Smooth muscle cell (in vitro differentiated cells): ENCODE measurements around the gene C4orf46. TPM values are rescaled to one million over a fixed set of nuclear protein-coding genes. Genes with fewer than 3 reads are reported as not detected.
"Not testable (repeated sequence)": the region's sequence is repeated elsewhere in the genome, so short reads cannot be mapped to it uniquely, and the experiment has no call there.

ENCODE experiments used
- DNase-seq: peaks from one replicate; lab custom pipeline; 2025; ENCODE audit not compliant: unreplicated experiment; lab: John Stamatoyannopoulos, UW
- H2AFZ ChIP-seq: fragments of 200-600 bp; sonication (generic); 2 replicates; pipeline ENCODE4 v1.6.0; 2016; ENCODE audit warnings: antibody characterized with exemption, low read depth, mild to moderate bottlenecking
- H3F3A ChIP-seq: fragments of 200-600 bp; sonication (generic); 2 replicates; pipeline ENCODE4 v1.6.0; 2017; ENCODE audit warnings: antibody characterized with exemption, low read depth
- H3K27ac ChIP-seq: fragments of 200-600 bp; sonication (generic); 2 replicates; pipeline ENCODE4 v1.5.1; 2016; ENCODE audit warnings: low read depth, mild to moderate bottlenecking
- H3K27me3 ChIP-seq: fragments of 200-600 bp; sonication (generic); 2 replicates; pipeline ENCODE4 v1.6.1; 2016; ENCODE audit warnings: low read depth, mild to moderate bottlenecking
- H3K36me3 ChIP-seq: fragments of 200-600 bp; sonication (generic); 2 replicates; pipeline ENCODE4 v1.5.1; 2016; ENCODE audit warnings: low read depth
- H3K4me1 ChIP-seq: fragments of 200-600 bp; sonication (generic); 2 replicates; pipeline ENCODE4 v1.5.1; 2016; ENCODE audit warnings: low read depth
- H3K4me2 ChIP-seq: fragments of 200-600 bp; sonication (generic); 2 replicates; pipeline ENCODE4 v1.6.0; 2016; ENCODE audit warnings: mild to moderate bottlenecking
- H3K4me3 ChIP-seq: fragments of 200-600 bp; sonication (generic); 2 replicates; pipeline ENCODE4 v1.5.1; 2016; ENCODE audit warnings: mild to moderate bottlenecking
- H3K79me2 ChIP-seq: fragments of 200-600 bp; sonication (generic); 2 replicates; pipeline ENCODE4 v1.6.0; 2016; ENCODE audit warnings: low read depth, mild to moderate bottlenecking
- H3K9ac ChIP-seq: fragments of 200-600 bp; sonication (generic); 2 replicates; pipeline ENCODE4 v1.6.0; 2016; ENCODE audit warnings: low read depth
- H3K9me3 ChIP-seq: fragments of 200-600 bp; sonication (generic); replicated peaks from 2 replicates; pipeline ENCODE4 v1.5.1; 2016; ENCODE audit warnings: low read depth
- H4K20me1 ChIP-seq: fragments of 200-600 bp; sonication (generic); 2 replicates; pipeline ENCODE4 v1.6.0; 2016; ENCODE audit warnings: low read depth
- WGBS: methylation state at CpG from one replicate; pipeline ENCODE4 v1.1.7; 2016; ENCODE audit warnings: low lambda C conversion rate; 5-methylcytosine and 5-hydroxymethylcytosine counted together
- polyA plus RNA-seq: library from polyadenylated mRNA; unstranded; fragments of >200 nt; fragmentation: Nextera tagmentation; extraction: Ambion mirVana; gene quantifications from 2 replicates; pipeline ENCODE4 v1.2.1, GENCODE V29; 2016
- total RNA-seq: library from RNA; depleted of rRNA; stranded (reverse); fragments of >200 nt; gene quantifications from 2 replicates; pipeline ENCODE4 v1.2.3, GENCODE V29; 2014
- TF ChIP-seq, protein P1 (sequence below): fragments of 200-600 bp; sonication (generic); IDR thresholded peaks from 2 replicates; pipeline ENCODE4 v1.5.1; 2017; ENCODE audit warnings: borderline replicate concordance, mild to moderate bottlenecking, antibody characterized with exemption; ENCODE audit not compliant: insufficient read depth, poor library complexity, severe bottlenecking

The C4orf46 gene
- total and polyA plus RNA-seq, 2 experiments from 2014 or later: 8.8 to 9.8 TPM

DNA sequence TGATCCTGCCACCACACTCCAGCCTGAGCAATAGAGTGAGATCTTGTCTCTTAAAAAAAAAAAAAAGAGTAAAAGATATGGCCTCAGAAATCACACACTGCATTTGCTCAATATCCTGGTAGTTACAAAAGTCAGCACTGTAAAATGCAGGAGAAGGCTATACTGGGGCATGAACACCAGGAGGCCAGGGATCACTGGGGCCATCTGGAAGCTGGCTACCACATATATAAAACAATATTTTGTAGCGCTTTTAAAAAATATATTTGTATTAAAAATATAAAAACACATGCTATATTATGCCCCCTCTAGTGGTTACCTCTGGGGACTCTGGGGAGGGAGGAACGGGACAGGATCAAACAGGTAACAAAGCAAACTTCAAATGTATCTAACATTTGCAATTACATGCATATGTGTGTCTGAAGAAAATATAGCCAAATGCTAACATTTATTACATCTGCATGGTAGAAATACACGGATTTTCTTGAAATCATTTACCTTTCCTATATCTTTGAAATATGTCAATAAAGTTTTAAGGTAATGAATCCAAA, 4.0 kb downstream of the C4orf46 start:
- Histone ChIP-seq H3K27ac (no peak overlapping the region), H3K9ac (no peak overlapping the region), H3K27me3 (no peaks in the 10 kb centered on the region), H2AFZ (no peak overlapping the region), H4K20me1 (no peaks in the 10 kb centered on the region), H3K36me3 (no peaks in the 10 kb centered on the region), H3K4me3 (no peak overlapping the region), H3K4me2 (no peak overlapping the region), H3K79me2 (peaks cover 30% of the 10 kb centered on the region), H3K9me3 (no peaks in the 10 kb centered on the region), H3F3A (no peaks in the 10 kb centered on the region), H3K4me1 (peaks cover 5% of the 10 kb centered on the region)
- TF ChIP-seq, protein P1, sequence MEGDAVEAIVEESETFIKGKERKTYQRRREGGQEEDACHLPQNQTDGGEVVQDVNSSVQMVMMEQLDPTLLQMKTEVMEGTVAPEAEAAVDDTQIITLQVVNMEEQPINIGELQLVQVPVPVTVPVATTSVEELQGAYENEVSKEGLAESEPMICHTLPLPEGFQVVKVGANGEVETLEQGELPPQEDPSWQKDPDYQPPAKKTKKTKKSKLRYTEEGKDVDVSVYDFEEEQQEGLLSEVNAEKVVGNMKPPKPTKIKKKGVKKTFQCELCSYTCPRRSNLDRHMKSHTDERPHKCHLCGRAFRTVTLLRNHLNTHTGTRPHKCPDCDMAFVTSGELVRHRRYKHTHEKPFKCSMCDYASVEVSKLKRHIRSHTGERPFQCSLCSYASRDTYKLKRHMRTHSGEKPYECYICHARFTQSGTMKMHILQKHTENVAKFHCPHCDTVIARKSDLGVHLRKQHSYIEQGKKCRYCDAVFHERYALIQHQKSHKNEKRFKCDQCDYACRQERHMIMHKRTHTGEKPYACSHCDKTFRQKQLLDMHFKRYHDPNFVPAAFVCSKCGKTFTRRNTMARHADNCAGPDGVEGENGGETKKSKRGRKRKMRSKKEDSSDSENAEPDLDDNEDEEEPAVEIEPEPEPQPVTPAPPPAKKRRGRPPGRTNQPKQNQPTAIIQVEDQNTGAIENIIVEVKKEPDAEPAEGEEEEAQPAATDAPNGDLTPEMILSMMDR: peak; percentile 45
- DNase-seq: no peak
- WGBS: 67% methylated on average over 3 of the region's 3 CpGs

DNA sequence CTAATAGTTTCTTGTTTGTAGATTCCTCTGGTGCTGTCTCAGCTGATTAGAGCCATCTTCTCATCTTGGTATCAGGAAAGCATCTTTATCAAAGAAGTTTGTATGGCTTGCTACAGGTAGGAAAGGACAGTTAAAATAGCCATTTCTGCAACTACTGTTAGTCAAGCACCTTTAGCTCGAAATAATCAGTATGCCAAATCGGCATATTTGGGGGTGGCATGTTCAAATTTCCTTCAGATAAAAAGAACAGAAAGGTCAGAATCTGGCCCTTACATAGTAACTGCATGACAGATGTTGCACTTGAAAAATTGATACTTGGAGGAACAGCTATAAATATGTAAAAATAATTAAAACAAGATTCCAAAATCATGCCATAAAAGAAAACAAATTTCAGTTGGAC, 4.8 kb downstream of the C4orf46 start:
- no peaks in the 10 kb centered on the region for H3K9me3 ChIP-seq
- peaks cover 30% of the 10 kb centered on the region for H3K79me2 ChIP-seq
- H3K36me3 ChIP-seq: no peaks in the 10 kb centered on the region
- H3K27me3 ChIP-seq: no peaks in the 10 kb centered on the region
- TF ChIP-seq, protein P1: no peak
- no peak for DNase-seq
- H3K27ac ChIP-seq: no peak overlapping the region
- H2AFZ ChIP-seq: no peak overlapping the region
- H3K4me2 ChIP-seq: no peak overlapping the region
- no peaks in the 10 kb centered on the region for H4K20me1 ChIP-seq
- H3K4me3 ChIP-seq: no peak overlapping the region
- no peak overlapping the region for H3K9ac ChIP-seq
- peaks cover 5% of the 10 kb centered on the region for H3K4me1 ChIP-seq
- WGBS: 100% methylated on average over 2 of the region's 2 CpGs
- H3F3A ChIP-seq: no peaks in the 10 kb centered on the region

DNA sequence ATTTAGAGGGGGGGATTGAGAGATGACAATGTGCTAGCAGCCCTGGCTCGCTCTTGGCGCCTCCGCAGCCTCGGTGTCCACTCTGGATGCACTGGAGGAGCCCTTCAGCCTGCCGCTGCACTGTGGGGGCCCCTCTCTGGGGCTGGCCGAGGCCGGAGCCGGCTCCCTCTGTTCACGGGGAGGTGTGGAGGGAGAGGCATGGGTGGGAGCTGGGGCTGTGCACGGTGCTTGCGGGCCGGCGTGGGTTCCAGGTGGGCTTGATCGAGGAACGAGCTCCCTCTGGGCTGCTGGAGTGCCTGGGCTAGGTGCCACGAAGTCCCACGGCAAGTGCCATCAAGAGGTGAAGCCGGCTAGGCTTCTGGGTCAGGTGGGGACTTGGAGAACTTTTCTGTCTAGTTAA, 6.9 kb downstream of the C4orf46 start:
- DNase-seq: no peak
- H3K4me1 ChIP-seq: no peaks in the 10 kb centered on the region
- WGBS: 99% methylated on average over 13 of the region's 18 CpGs
- H3K9me3 ChIP-seq: no peaks in the 10 kb centered on the region
- H3K79me2 ChIP-seq: peaks cover 21% of the 10 kb centered on the region
- H3K27ac ChIP-seq: no peak overlapping the region
- H2AFZ ChIP-seq: no peak overlapping the region
- no peak overlapping the region for H3K4me2 ChIP-seq
- no peaks in the 10 kb centered on the region for H4K20me1 ChIP-seq
- H3K36me3 ChIP-seq: no peaks in the 10 kb centered on the region
- TF ChIP-seq, protein P1: no peak
- H3K4me3 ChIP-seq: no peak overlapping the region
- H3F3A ChIP-seq: no peaks in the 10 kb centered on the region
- no peaks in the 10 kb centered on the region for H3K27me3 ChIP-seq
- H3K9ac ChIP-seq: no peak overlapping the region

GRCh38 chr4:158663707-158664625, 7.7 kb downstream of the C4orf46 start:
- H3K9me3 ChIP-seq, H3K27ac ChIP-seq, H3F3A ChIP-seq, H3K9ac ChIP-seq, H2AFZ ChIP-seq, H3K27me3 ChIP-seq, H4K20me1 ChIP-seq, H3K4me3 ChIP-seq, DNase-seq, H3K36me3 ChIP-seq, H3K4me1 ChIP-seq, H3K4me2 ChIP-seq: not testable (repeated sequence)
- 89% methylated on average over 8 of the region's 8 CpGs for WGBS
- H3K79me2 ChIP-seq: peaks cover 13% of the 10 kb centered on the region

DNA sequence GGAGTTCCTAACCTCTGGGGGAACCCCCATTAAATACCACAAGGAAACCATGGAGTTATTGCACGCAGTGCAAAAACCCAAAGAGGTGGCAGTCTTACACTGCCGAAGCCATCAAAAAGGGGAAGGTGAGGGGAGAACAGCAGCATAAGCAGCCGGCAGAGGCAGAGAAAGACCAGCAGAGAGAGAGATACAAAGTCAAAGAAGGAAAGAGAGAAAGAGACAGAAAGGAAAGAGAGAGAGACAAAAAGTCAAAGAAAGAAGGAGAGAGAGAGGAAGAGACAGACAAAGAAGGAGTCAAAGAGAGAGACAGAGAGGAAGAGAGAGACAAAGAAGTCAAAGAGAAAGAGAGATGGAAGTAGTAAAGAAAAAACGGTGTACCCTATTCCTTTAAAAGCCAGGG, 8.4 kb downstream of the C4orf46 start:
- 79% methylated on average over 4 of the region's 4 CpGs for WGBS
- H3K79me2 ChIP-seq, H3K27me3 ChIP-seq, H3K4me2 ChIP-seq, H3K9me3 ChIP-seq, H3F3A ChIP-seq, H3K4me1 ChIP-seq, DNase-seq, H4K20me1 ChIP-seq, H3K9ac ChIP-seq, H3K4me3 ChIP-seq, H3K36me3 ChIP-seq, H2AFZ ChIP-seq, H3K27ac ChIP-seq: not testable (repeated sequence)
